Endothelial cell of umbilical vein (primary cell): ENCODE data around the gene POLR3A.

Experiments
- CTCF ChIP-seq, 2 donors: IDR thresholded peaks; 1 replicate in 1 of 2; 2 replicates in 1 of 2; pipeline ENCODE4 v1.5.1; 2011; ENCODE audit warnings: low read length in 2 of 2, mild to moderate bottlenecking in 2 of 2, moderate library complexity in 2 of 2, control low read depth in 1 of 2, inconsistent platforms in 1 of 2, low read depth in 1 of 2; ENCODE audit not compliant: insufficient read depth in 1 of 2; ENCODE audit errors: extremely low read depth in 1 of 2
- EZH2 ChIP-seq: IDR thresholded peaks from 2 replicates; pipeline ENCODE4 v1.6.1; 2012; ENCODE audit warnings: borderline replicate concordance, low read depth, mild to moderate bottlenecking, moderate library complexity, low read length, inconsistent platforms; ENCODE audit not compliant: severe bottlenecking
- FOS ChIP-seq: IDR thresholded peaks from 2 replicates; pipeline ENCODE4 v1.6.1; 2011; ENCODE audit warnings: mild to moderate bottlenecking, low read length, moderate library complexity, borderline replicate concordance; ENCODE audit not compliant: insufficient read depth
- GATA2 ChIP-seq: IDR thresholded peaks from 2 replicates; pipeline ENCODE4 v1.7.0; 2011; ENCODE audit warnings: low read depth, mild to moderate bottlenecking, moderate library complexity, mixed read lengths, low read length; ENCODE audit not compliant: insufficient read length, insufficient read depth
- JUN ChIP-seq: IDR thresholded peaks from 2 replicates; pipeline ENCODE4 v1.6.1; 2011; ENCODE audit warnings: borderline replicate concordance, low read depth; ENCODE audit not compliant: insufficient read length, insufficient read depth
- MAX ChIP-seq: IDR thresholded peaks from 2 replicates; pipeline ENCODE4 v1.6.1; 2011; ENCODE audit not compliant: insufficient read depth, insufficient read length
- MYC ChIP-seq: IDR thresholded peaks from one replicate; pipeline ENCODE4 v1.6.1; 2011; ENCODE audit warnings: mild to moderate bottlenecking, low read depth, low read length
- POLR2A ChIP-seq: IDR thresholded peaks from 2 replicates; pipeline ENCODE4 v1.6.1; 2012; ENCODE audit warnings: low read depth, mild to moderate bottlenecking, control low read depth, low read length
- POLR2AphosphoS5 ChIP-seq: IDR thresholded peaks from 2 replicates; pipeline ENCODE4 v1.6.1; 2012; ENCODE audit warnings: low read depth, mild to moderate bottlenecking, control low read depth, low read length, moderate library complexity; ENCODE audit not compliant: insufficient read depth

GRCh38 chr10:78045237-78045636 is 15.9 kb upstream of the POLR3A start:
- TF ChIP-seq CTCF (IDR thresholded peaks at IDR 0.05; ENCODE audit: extremely low read depth in 1 of 2, insufficient read depth in 1 of 2, low read depth in 1 of 2, low read length in 2 of 2) (no peak), EZH2 (no peak), FOS (no peak), POLR2A (no peak), POLR2AphosphoS5 (no peak), GATA2 (no peak), MAX (no peak), JUN (no peak), MYC (no peak)
